CD4-positive, alpha-beta T cell (primary cell): ENCODE data around the gene MAPKAP1. TPM values are rescaled to one million over a fixed set of nuclear protein-coding genes. Genes with fewer than 3 reads are reported as not detected.

Experiments
- ATAC-seq: fragments of 200-7000 bp; cut with Tn5 transposase; one replicate; pipeline ENCODE4 v1.10.0; 2022; ENCODE audit warnings: mild to moderate bottlenecking; ENCODE audit not compliant: poor library complexity
- CTCF ChIA-PET: fragments of 350-600 bp; sonication (Branson Sonifier 250); formaldehyde crosslinking; loops from one replicate; lab custom pipeline; 2021; ENCODE audit warnings: antibody characterized with exemption, inconsistent platforms; lab: Charles Lee
- POLR2A ChIA-PET: fragments of 350-600 bp; sonication (Branson Sonifier 250); formaldehyde crosslinking; loops from one replicate; lab custom pipeline; 2021; ENCODE audit warnings: antibody characterized with exemption, inconsistent platforms; lab: Charles Lee
- DNase-seq, 14 experiments: peaks; one replicate each; pipeline ENCODE4 v3.0.0-alpha.2; 2013 to 2020; ENCODE audit warnings: mixed read lengths in 2 of 14
- H3K27ac ChIP-seq, 2 donors: one replicate each; pipeline versions ENCODE4 v1.5.1 to v1.7.0; 2013; ENCODE audit warnings: low read length in 2 of 2, low read depth in 1 of 2, mild to moderate bottlenecking in 1 of 2
- H3K27me3 ChIP-seq, 2 experiments: 1 replicate in 1 of 2; 2 replicates in 1 of 2; pipeline versions ENCODE4 v1.6.1 to v1.7.0; 2013; ENCODE audit warnings: low read length in 2 of 2, control low read depth in 1 of 2, mild to moderate bottlenecking in 1 of 2, moderate library complexity in 1 of 2; ENCODE audit not compliant: insufficient read depth in 2 of 2, control insufficient read depth in 1 of 2
- H3K36me3 ChIP-seq: one replicate; pipeline ENCODE4 v1.6.1; 2013; ENCODE audit warnings: low read length, control low read depth; ENCODE audit not compliant: insufficient read depth
- H3K4me1 ChIP-seq: one replicate; pipeline ENCODE4 v1.6.1; 2013; ENCODE audit warnings: low read length, control low read depth; ENCODE audit not compliant: insufficient read depth
- H3K4me3 ChIP-seq: one replicate; pipeline ENCODE4 v1.5.1; 2013; ENCODE audit warnings: mild to moderate bottlenecking, low read length, moderate library complexity
- H3K9me3 ChIP-seq, 2 experiments: 1 replicate in 1 of 2; 2 replicates in 1 of 2; pipeline versions ENCODE4 v1.6.1 to v1.7.0; 2013; ENCODE audit warnings: low read length in 2 of 2, mild to moderate bottlenecking in 2 of 2, control low read depth in 1 of 2, moderate library complexity in 1 of 2; ENCODE audit not compliant: control insufficient read depth in 1 of 2, insufficient read depth in 1 of 2
- H3K27ac Mint-ChIP-seq: one replicate; pipeline ENCODE4 v1.8.0; 2020; ENCODE audit warnings: mixed read lengths
- H3K27me3 Mint-ChIP-seq: one replicate; pipeline ENCODE4 v1.8.0; 2021; ENCODE audit warnings: mixed read lengths
- H3K36me3 Mint-ChIP-seq: one replicate; pipeline ENCODE4 v1.8.0; 2021; ENCODE audit warnings: low read depth, mixed read lengths
- H3K4me1 Mint-ChIP-seq: one replicate; pipeline ENCODE4 v1.8.0; 2021; ENCODE audit warnings: low read depth, mixed read lengths
- H3K4me3 Mint-ChIP-seq: one replicate; pipeline ENCODE4 v1.8.0; 2020; ENCODE audit warnings: mild to moderate bottlenecking, mixed read lengths
- H3K9me3 Mint-ChIP-seq: one replicate; pipeline ENCODE4 v1.8.0; 2020; ENCODE audit warnings: mixed read lengths
- intact Hi-C, 2 experiments: fragments of 100-400 bp; cut with DNase I in 1 of 2; cut with micrococcal nuclease in 1 of 2; formaldehyde crosslinking; loops; one replicate each; pipeline versions ENCODE4 v1.15.1 to v1.9.0; 2023 to 2025; cut with DNase I, micrococcal nuclease
- total RNA-seq, 174 experiments: library from RNA in 2 of 174; stranded (reverse) in 2 of 174; gene quantifications; one replicate each; pipeline ENCODE4 v1.2.3 and lab custom pipeline; 2021 to 2026
- TF ChIP-seq, protein P1 (sequence below): fragments of 200-600 bp; IDR thresholded peaks from one replicate; pipeline ENCODE4 v1.8.0; 2022; ENCODE audit warnings: antibody characterized with exemption, mild to moderate bottlenecking

Gene MAPKAP1
- total RNA-seq, 2 experiments from 2014 or later = 40.3 to 44.9 TPM

DNA sequence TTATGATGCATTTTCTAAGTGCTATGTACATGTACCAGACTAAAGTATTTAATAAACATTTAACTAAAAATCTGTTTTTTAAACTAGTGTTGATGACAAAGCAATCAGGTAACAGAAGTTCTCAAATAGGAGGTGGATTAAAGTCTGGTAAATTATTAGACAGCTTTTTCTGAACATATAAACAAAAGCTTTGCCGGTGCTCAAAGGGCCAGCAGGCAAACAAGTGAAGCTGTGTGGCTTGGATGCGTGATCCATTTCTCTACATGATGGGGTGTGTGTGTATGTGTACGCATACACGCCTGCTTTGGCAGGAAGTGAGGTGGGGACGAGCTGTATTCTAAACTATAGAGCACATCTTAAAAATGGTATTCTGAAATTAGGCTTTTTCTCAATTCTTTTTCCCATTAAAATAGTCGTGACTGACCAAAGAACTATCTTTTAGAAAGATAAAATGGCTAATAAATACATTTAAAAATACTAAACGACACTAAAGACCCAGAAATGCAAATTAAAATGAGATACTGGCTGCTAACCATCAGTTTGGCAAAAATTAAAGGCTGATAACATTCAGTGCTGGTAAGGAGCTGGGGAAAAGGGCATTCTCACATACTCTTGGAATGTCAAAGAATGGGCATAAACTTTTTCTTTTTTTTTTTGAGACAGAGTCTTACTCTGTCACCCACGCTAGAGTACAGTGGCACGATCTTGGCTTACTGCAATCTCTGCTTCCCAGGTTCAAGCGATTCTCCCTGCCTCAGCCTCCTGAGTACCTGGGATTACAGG is 174.0 kb downstream of the MAPKAP1 start:
- H3K27ac ChIP-seq = no peak overlapping the region

DNA sequence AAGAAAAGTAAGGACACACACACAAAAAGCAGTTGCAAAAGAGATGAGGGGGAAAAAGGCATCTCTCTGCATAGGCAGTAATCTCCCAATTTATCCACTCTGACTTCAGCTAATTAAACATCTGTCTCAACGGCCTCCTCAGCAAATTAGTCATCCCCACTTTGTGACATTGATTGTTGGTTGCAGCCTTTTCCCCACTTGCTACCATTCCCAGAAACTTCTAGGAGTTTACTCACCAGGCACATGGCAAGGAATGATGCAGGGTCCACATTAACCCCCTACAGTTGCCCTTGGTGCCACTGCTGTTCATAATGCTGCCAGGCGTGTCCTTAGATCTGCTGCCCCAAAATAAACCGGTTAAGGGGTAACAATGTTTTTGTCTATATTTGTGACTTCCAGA is 174.6 kb downstream of the MAPKAP1 start:
- Histone ChIP-seq H3K27ac (no peak overlapping the region), H3K4me3 (no peak overlapping the region), H3K9me3 (no peaks in the 10 kb centered on the region), H3K4me1 (peaks cover 4% of the 10 kb centered on the region), H3K36me3 (peaks cover 3% of the 10 kb centered on the region), H3K27me3 (no peaks in the 10 kb centered on the region)
- no peak for DNase-seq
- H3K4me1 Mint-ChIP-seq = peaks cover 13% of the 10 kb centered on the region
- ChIA-PET CTCF (no interaction called here), POLR2A (no interaction called here)
- H3K9me3 Mint-ChIP-seq = no peaks in the 10 kb centered on the region
- peaks cover 4% of the 10 kb centered on the region for H3K36me3 Mint-ChIP-seq
- H3K27me3 Mint-ChIP-seq = no peaks in the 10 kb centered on the region
- ATAC-seq = no peak
- H3K4me3 Mint-ChIP-seq = no peak overlapping the region
- intact Hi-C loops = no loop called here
- TF ChIP-seq, protein P1, sequence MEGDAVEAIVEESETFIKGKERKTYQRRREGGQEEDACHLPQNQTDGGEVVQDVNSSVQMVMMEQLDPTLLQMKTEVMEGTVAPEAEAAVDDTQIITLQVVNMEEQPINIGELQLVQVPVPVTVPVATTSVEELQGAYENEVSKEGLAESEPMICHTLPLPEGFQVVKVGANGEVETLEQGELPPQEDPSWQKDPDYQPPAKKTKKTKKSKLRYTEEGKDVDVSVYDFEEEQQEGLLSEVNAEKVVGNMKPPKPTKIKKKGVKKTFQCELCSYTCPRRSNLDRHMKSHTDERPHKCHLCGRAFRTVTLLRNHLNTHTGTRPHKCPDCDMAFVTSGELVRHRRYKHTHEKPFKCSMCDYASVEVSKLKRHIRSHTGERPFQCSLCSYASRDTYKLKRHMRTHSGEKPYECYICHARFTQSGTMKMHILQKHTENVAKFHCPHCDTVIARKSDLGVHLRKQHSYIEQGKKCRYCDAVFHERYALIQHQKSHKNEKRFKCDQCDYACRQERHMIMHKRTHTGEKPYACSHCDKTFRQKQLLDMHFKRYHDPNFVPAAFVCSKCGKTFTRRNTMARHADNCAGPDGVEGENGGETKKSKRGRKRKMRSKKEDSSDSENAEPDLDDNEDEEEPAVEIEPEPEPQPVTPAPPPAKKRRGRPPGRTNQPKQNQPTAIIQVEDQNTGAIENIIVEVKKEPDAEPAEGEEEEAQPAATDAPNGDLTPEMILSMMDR = no peak
- H3K27ac Mint-ChIP-seq = no peak overlapping the region

More for the DNA sequence above, 174.0 kb downstream of the MAPKAP1 start:
- intact Hi-C loops = no loop called here
- TF ChIP-seq, protein P1 = no peak
- ATAC-seq (no peak), DNase-seq (no peak)
- H3K36me3 Mint-ChIP-seq = peaks cover 8% of the 10 kb centered on the region
- no peak overlapping the region for H3K4me3 ChIP-seq
- peaks cover 13% of the 10 kb centered on the region for H3K4me1 Mint-ChIP-seq
- peaks cover 4% of the 10 kb centered on the region for H3K36me3 ChIP-seq
- H3K4me3 Mint-ChIP-seq = no peak overlapping the region
- POLR2A ChIA-PET = no interaction called here
- no peaks in the 10 kb centered on the region for H3K27me3 Mint-ChIP-seq
- H3K9me3 ChIP-seq = no peaks in the 10 kb centered on the region
- H3K9me3 Mint-ChIP-seq = no peaks in the 10 kb centered on the region
- CTCF ChIA-PET = no interaction called here
- peaks cover 4% of the 10 kb centered on the region for H3K4me1 ChIP-seq
- H3K27ac Mint-ChIP-seq = no peak overlapping the region
- no peaks in the 10 kb centered on the region for H3K27me3 ChIP-seq

DNA sequence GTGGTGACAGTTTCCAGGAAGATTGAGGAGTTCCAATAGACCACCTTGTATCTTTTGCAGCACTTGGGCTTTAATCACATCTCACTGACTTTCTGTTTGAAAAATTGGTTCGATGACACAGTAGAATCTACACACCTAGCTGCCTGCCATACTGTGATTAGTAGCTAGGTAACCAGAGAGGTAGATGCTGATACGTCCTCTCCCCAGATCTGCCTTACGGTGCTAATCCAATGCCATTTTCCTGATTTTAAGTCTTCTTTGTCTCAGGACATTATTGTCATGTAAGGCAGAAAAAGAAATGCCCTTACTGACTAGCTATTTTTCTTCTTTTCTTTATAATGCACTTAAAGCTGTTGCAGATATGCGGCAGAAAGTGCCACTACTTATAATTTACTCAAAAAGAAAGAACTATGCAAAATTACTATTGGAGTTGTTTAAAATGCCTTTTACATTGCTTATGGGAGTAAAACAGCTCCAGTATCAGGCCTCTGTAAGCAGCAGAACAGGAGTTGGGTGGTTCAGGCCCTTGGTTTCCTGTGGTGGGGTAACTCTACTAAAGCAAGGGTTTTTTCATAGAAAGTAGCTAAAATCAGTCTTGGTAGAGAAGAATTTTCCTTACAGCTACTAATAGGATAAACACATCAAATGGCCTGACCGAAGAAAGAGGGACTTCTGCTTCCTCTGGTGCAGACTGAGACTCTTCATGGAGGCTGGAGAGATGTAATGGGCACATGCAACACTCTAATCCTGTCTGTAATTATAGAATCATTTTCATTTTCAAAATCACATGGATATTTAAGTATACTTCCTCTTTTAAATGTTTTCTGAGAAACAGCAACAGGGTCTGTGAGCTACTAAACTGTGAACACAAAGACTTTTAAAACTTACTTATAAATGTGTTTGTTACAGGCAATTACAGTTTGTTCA is 177.2 kb downstream of the MAPKAP1 start:
- no peaks in the 10 kb centered on the region for H3K36me3 ChIP-seq
- POLR2A ChIA-PET = interaction anchor here (0.6 to 0.8 kb wide), 2 partner anchors 8 to 404 kb away, joined by 3 to 7 read pairs; no protein-coding TSS in a partner anchor
- Mint-ChIP-seq H3K36me3 (peaks cover 4% of the 10 kb centered on the region), H3K4me1 (peaks cover 14% of the 10 kb centered on the region), H3K27ac (no peak overlapping the region), H3K27me3 (no peaks in the 10 kb centered on the region), H3K4me3 (no peak overlapping the region), H3K9me3 (no peaks in the 10 kb centered on the region)
- H3K4me3 ChIP-seq = no peak overlapping the region
- peaks cover 4% of the 10 kb centered on the region for H3K4me1 ChIP-seq
- H3K27ac ChIP-seq = no peak overlapping the region
- TF ChIP-seq, protein P1 = no peak
- no peaks in the 10 kb centered on the region for H3K9me3 ChIP-seq
- CTCF ChIA-PET = interaction anchor here (1.2 kb wide), 1 partner anchor 677 kb away, joined by 3 read pairs; the partner anchor contains the start of gene WDR38
- no peak for DNase-seq
- H3K27me3 ChIP-seq = no peaks in the 10 kb centered on the region
- intact Hi-C loops = no loop called here
- no peak for ATAC-seq
